Subcutaneous abdominal adipose tissue (tissue), 5 donors: Measurements from ENCODE around the gene RMND5B.
"Not testable (repeated sequence)": the region's sequence is repeated elsewhere in the genome, so short reads cannot be mapped to it uniquely, and the experiment has no call there.

Experiments
- H3K27ac ChIP-seq: one replicate; pipeline ENCODE4 v1.7.0; 2013; ENCODE audit warnings: low read depth, mild to moderate bottlenecking, inconsistent platforms, low read length, moderate library complexity
- H3K27me3 ChIP-seq, 5 donors: one replicate each; pipeline ENCODE4 v1.7.0; 2013; ENCODE audit warnings: low read length in 5 of 5, inconsistent platforms in 1 of 5; ENCODE audit not compliant: control insufficient read depth in 5 of 5, insufficient read depth in 4 of 5
- H3K36me3 ChIP-seq, 5 donors: one replicate each; pipeline ENCODE4 v1.7.0; 2013; ENCODE audit warnings: low read length in 5 of 5; ENCODE audit not compliant: control insufficient read depth in 5 of 5, insufficient read depth in 5 of 5
- H3K4me1 ChIP-seq, 5 donors: one replicate each; pipeline ENCODE4 v1.7.0; 2013; ENCODE audit warnings: low read length in 5 of 5, mild to moderate bottlenecking in 3 of 5, moderate library complexity in 1 of 5; ENCODE audit not compliant: control insufficient read depth in 5 of 5, insufficient read depth in 5 of 5
- H3K4me3 ChIP-seq, 5 donors: one replicate each; pipeline ENCODE4 v1.7.0; 2013; ENCODE audit warnings: low read length in 5 of 5, low read depth in 1 of 5
- H3K9ac ChIP-seq, 5 donors: one replicate each; pipeline ENCODE4 v1.7.0; 2013; ENCODE audit warnings: low read length in 5 of 5, mild to moderate bottlenecking in 4 of 5, moderate library complexity in 3 of 5
- H3K9me3 ChIP-seq, 5 donors: one replicate each; pipeline ENCODE4 v1.7.0; 2013; ENCODE audit warnings: low read length in 5 of 5; ENCODE audit not compliant: control insufficient read depth in 5 of 5
- donor health status: healthy.
- donor health status: healthy.
- donor health status: healthy.
- donor health status: healthy.
- donor health status: healthy.

The RMND5B gene

DNA sequence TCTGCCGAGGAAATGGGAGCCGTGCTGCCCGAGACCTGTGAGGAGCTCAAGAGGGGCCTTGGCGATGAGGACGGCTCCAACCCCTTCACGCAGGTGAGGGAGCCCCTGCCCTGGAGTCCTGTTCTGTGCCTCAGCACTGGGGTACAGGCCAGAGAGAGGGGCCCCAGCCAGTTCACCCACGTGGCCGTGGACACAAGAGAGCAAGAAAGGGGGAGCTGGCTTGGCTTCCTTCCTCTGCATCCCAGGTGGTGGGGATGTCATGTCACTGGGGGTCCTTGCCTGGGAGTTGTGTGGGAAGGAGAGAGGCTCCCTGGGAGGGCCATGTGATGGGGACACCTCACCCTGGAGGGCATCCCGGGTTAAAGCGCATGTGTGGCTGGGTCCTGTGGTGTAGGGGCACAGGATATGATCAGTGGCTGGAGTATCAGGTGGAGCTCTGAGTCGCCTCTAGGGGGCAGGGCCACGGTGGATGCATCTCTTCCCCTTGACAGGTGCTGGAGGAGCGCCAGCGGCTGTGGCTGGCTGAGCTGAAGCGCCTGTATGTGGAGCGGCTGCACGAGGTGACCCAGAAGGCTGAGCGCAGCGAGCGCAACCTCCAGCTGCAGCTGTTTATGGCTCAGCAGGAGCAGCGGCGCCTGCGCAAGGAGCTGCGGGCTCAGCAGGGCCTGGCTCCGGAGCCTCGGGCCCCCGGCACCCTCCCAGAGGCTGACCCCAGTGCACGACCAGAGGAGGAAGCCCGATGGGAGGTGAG lies 10.0 kb upstream of the RMND5B start:
- Histone ChIP-seq H3K27me3 (peaks cover 25 to 67% (median 41%) of the 10 kb centered on the region in 5 donors), H3K9ac (peak overlapping the region in 1 of 5 donors; percentile 15), H3K4me1 (peaks cover 0 to 48% (median 33%) of the 10 kb centered on the region in 5 donors), H3K36me3 (peaks cover 0 to 7% (median 0%) of the 10 kb centered on the region in 5 donors), H3K27ac (no peak overlapping the region), H3K9me3 (no peaks in the 10 kb centered on the region), H3K4me3 (peak overlapping the region in 1 of 5 donors; percentile 14)

DNA sequence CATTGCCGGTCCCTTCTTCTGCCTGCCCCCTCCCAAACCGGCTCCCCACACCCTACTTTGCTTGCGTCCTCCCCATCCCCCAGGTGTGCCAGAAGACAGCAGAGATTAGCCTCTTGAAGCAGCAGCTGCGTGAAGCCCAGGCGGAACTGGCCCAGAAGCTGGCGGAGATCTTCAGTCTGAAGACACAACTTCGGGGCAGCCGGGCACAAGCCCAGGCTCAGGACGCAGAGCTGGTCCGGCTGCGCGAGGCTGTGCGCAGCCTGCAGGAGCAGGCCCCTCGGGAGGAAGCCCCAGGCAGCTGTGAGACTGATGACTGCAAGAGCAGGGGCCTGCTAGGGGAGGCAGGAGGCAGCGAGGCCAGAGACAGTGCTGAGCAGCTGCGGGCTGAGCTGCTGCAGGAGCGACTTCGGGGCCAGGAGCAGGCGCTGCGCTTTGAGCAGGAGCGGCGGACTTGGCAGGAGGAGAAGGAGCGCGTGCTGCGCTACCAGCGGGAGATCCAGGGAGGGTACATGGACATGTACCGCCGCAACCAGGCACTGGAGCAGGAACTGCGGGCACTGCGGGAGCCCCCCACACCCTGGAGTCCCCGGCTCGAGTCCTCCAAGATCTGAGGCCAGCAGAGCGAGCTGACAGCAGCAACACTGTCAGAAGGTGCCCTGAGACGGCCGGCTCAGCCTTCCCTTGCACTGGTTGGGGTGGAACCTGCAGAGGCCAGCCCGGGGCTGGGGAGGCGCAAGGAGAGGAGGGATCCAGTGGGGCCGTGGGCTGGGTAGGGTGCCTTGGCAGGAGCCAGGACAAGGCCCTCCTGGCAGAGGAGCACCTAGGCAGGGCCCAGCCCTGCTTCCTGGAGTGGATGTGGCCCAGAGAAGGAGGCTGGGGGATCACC lies 9.2 kb upstream of the RMND5B start:
- Histone ChIP-seq H3K4me1 (peaks cover 0 to 47% (median 30%) of the 10 kb centered on the region in 5 donors), H3K4me3 (peak overlapping the region in 3 of 5 donors; percentile 14 to 28 (median 23)), H3K27me3 (peaks cover 21 to 59% (median 33%) of the 10 kb centered on the region in 5 donors), H3K36me3 (peaks cover 0 to 7% (median 0%) of the 10 kb centered on the region in 5 donors), H3K9ac (peak overlapping the region in 1 of 5 donors; percentile 15), H3K27ac (no peak overlapping the region), H3K9me3 (no peaks in the 10 kb centered on the region)

DNA sequence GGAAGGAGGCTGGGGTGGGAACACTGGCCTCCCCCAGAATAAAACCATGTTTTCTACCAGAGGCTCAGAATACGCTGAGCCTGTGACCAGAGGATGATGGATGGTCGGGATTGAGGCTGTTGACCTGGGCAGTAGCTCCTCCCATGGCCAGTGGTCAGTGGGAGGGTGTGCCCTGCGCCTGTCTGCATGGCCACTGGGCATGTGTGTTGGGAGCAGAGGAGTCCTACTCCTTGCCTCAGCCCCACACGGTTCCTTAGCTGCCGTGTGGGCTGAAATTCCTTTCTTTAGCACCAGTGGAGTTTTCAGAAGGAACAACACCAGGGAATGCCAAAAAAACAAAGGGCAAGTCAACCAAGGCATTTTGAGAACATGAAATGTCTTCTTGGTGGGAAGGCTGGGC lies 8.5 kb upstream of the RMND5B start:
- H3K4me3 ChIP-seq, result no peak overlapping the region
- H3K36me3 ChIP-seq, result peaks cover 0 to 7% (median 0%) of the 10 kb centered on the region in 5 donors
- no peaks in the 10 kb centered on the region for H3K9me3 ChIP-seq
- no peak overlapping the region for H3K27ac ChIP-seq
- H3K27me3 ChIP-seq, result peaks cover 21 to 54% (median 28%) of the 10 kb centered on the region in 5 donors
- H3K9ac ChIP-seq, result no peak overlapping the region
- H3K4me1 ChIP-seq, result peaks cover 0 to 41% (median 24%) of the 10 kb centered on the region in 5 donors

DNA sequence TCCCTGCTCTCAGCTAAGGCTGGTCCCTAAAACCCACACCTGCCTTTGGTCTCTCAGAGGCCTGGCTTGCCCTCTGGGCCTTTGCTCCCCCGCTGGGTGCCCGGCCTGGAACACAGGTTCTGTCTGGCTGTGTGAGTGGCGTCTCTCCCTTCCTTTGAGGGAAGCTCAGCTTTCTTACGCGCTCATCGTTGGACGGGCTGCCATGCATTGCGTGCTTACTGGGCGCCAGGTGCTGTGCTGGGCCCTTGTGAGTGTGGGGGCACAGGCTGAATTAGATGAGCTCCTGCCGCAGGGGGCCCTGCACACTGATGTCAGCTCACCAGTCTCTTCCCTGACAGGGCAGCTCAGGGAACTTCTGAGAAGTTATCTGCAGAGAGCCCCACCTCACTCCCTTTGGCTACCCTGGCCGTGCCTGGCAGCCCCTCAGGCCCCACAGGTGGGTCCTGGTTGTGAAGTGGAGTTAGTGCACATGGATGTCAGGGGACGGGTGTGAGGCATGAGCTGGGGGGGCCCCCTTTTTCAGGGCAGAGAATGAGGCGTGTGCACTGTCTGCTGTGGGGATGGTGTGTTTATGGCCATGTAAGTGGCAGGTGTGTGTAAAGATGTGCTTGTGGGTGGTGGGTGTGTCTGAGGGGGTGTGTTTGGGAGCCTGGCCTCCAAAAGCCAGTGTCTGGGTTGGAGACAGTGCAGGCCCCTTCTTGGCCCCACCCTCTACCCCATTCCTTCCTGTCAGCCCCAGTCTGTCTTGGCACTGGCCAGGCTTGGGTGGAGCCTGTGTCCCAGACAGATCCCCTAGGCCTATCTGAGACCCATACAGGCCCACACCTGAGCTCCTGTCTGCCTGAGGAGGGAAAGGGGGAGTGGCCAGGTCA lies 7.5 kb upstream of the RMND5B start:
- no peaks in the 10 kb centered on the region for H3K9me3 ChIP-seq
- H3K36me3 ChIP-seq, result peaks cover 0 to 7% (median 0%) of the 10 kb centered on the region in 5 donors
- H3K27me3 ChIP-seq, result peaks cover 21 to 44% (median 28%) of the 10 kb centered on the region in 5 donors
- peaks cover 0 to 32% (median 18%) of the 10 kb centered on the region in 5 donors for H3K4me1 ChIP-seq
- no peak overlapping the region for H3K27ac ChIP-seq
- H3K4me3 ChIP-seq, result no peak overlapping the region
- no peak overlapping the region for H3K9ac ChIP-seq

DNA sequence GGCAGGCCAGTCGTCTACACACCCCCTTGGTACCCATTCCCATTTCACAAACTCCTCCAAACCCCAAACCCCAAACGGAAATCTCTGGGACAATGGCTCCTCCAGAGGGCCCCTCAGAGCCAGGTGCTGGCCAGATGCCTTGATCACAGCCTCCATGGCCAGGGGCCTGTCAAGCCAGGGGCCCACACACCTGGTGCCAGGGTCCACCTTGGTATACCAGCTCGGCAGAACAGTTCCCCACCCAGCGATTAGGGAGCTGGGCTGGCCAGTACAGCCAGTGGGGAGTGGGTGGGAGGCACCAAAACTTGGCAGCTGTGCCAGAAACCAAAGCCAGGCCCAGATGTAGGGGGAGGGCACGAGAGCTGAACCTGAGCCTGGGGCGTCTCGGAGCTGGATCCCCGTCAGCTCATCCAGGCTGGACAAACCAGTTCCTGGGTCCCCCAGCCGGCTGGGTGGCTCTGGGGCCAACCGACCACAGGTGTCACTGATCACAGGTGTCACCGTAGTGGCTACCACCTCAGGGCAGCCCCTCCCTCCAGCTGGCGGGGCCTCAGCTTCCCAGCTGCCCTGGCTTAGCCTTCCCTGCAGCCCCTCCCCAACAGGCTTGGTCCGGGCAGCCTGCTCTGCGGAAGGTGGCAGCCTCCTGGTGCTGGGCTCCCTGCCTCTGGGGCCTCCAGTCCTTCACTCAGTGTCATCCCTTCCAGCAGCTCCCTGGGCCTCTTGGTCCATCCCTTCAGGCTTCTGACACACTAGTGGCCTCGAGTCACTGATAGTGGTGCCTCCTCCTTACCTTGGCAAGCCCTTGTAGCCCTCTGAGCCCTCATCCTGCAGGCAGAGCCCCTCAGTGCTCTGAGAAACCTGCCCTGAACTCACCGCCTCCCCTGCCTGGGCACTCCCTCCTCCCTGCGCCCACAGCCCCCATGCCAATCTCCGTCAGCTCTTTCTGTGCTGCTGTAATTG lies 6.6 kb upstream of the RMND5B start:
- Histone ChIP-seq H3K27ac (no peak overlapping the region), H3K4me1 (peaks cover 0 to 25% (median 16%) of the 10 kb centered on the region in 5 donors)

DNA sequence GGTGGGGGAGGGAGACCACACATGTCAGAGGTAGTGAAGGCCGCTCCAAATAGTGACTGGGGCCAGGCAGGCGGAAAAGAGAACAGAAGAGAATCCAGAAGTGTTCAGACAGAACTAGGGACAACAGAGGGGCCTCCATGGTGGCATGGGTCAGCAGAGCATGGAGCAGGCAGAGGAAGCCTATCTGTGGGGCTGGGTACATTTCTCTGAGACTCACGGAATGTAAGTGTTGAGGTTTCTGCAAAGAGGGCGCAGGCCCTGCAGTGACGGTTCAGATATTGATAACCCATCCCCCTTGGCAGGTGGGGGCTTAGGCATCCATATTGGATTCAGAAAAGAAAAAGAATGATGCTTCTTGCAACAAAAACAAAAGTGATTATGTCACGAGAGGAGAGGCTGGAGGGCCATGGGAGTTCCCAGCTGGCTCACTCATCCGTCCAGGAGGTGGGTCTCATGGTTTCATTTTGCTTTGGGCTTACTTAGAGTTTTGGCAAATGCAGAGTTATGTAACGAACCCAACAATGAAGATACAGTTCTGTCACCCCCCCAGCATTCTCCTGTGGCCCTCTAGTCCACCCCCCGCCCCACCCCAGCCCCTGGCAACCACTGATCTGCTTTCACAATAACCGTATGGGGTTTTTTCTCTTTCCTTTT lies 5.4 kb upstream of the RMND5B start:
- no peak overlapping the region for H3K9ac ChIP-seq
- H3K27me3 ChIP-seq, result peaks cover 20 to 34% (median 28%) of the 10 kb centered on the region in 5 donors
- no peak overlapping the region for H3K27ac ChIP-seq
- H3K4me1 ChIP-seq, result peaks cover 0 to 26% (median 16%) of the 10 kb centered on the region in 5 donors
- peaks cover 0 to 7% (median 0%) of the 10 kb centered on the region in 5 donors for H3K36me3 ChIP-seq
- no peak overlapping the region for H3K4me3 ChIP-seq
- H3K9me3 ChIP-seq, result no peaks in the 10 kb centered on the region

More for the DNA sequence above, 6.6 kb upstream of the RMND5B start:
- Histone ChIP-seq H3K9me3 (no peaks in the 10 kb centered on the region), H3K27me3 (peaks cover 21 to 42% (median 28%) of the 10 kb centered on the region in 5 donors), H3K4me3 (no peak overlapping the region), H3K9ac (no peak overlapping the region), H3K36me3 (peaks cover 0 to 7% (median 0%) of the 10 kb centered on the region in 5 donors)

DNA sequence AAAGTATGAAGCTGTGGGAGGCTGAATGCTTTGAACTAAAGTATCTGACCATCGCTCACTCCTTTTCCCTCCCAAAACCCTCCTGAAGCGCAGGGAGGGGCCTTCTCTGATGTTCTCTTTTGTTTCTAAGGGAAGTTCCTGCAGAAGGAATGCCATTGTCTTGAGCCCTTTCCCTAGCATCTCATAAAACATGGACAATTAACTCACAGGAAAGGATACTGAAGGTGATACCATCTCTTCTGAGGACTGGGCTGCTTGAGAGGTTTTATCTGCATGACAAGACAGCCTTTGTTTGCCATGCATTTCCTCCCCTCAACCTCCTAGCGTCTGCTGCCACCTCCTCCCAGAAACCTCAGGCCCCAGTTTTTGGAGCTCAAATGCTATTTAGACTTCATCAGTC lies 4.3 kb upstream of the RMND5B start:
- Histone ChIP-seq H3K27ac (no peak overlapping the region), H3K4me3 (no peak overlapping the region)

DNA sequence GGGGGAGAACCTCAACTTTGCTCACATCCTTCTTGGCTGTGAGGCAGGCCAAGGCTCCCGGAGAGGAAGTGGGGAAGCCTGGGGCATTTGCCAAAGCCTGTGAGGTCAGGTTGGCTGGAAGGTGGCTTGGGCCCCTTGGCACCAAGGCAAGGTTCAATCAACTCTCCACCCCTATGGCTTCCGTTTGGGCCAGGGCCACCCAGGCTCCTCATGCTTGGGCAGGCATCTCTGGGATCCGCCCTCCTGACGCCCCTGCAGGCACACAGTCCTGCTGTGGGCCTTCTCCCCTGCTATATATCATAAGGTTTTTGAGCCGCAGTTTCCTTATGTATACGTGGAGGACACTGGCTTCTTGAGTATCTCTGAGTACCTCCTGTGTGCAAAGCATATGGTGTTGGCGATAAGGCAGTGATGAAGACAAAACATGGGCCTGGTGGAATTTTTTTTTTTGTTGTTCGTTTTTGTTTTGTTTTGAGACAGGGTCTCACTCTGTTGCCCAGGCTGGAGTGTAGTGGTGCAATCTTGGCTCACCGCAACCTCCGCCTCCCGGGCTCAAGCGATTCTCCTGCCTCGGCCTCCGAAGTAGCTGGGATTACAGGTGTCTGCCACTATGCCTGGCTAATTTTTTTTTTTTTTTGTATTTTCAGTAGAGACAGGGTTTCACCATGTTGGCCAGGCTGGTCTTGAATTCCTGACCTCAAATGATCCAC lies 3.4 kb upstream of the RMND5B start:
- H3K4me3 ChIP-seq, H3K9me3 ChIP-seq, H3K27ac ChIP-seq, H3K36me3 ChIP-seq, H3K9ac ChIP-seq: not testable (repeated sequence)
- peaks cover under 1 to 15% (median 8%) of the 10 kb centered on the region in 5 donors for H3K27me3 ChIP-seq
- H3K4me1 ChIP-seq, result peaks cover 4 to 22% (median 15%) of the 10 kb centered on the region in 5 donors

More for the DNA sequence above, 4.3 kb upstream of the RMND5B start:
- H3K9me3 ChIP-seq, result no peaks in the 10 kb centered on the region
- H3K4me1 ChIP-seq, result peaks cover 1 to 23% (median 16%) of the 10 kb centered on the region in 5 donors
- H3K27me3 ChIP-seq, result peaks cover 10 to 24% (median 17%) of the 10 kb centered on the region in 5 donors
- peaks cover 0 to 2% (median 0%) of the 10 kb centered on the region in 5 donors for H3K36me3 ChIP-seq
- H3K9ac ChIP-seq, result no peak overlapping the region
